Activated T-helper 1 cell treated with anti-CD3 and anti-CD28 coated beads, Interleukin-12 subunit alpha, Interleukin-12 subunit beta, Interleukin-2, Interleukin-4 antibody, amounts not matched to agents 30 ng/mL and 10 ng/mL and 1 ng/mL, durations not matched to agents 14 hours and 24 hours and 36 hours (primary cell): ENCODE measurements around the gene ZNF692. TPM values are rescaled to one million over a fixed set of nuclear protein-coding genes. Genes with fewer than 3 reads are reported as not detected.

Experiments
- DNase-seq: peaks from one replicate; pipeline ENCODE4 v3.0.0; 2021; ENCODE audit warnings: low spot score
- H3K27ac Mint-ChIP-seq: one replicate; pipeline ENCODE4 v1.8.0; 2021; ENCODE audit warnings: mild to moderate bottlenecking, mixed read lengths
- H3K27me3 Mint-ChIP-seq: one replicate; pipeline ENCODE4 v1.8.0; 2022; ENCODE audit warnings: mild to moderate bottlenecking, moderate library complexity, mixed read lengths; ENCODE audit not compliant: insufficient read depth
- H3K36me3 Mint-ChIP-seq: one replicate; pipeline ENCODE4 v1.8.0; 2021; ENCODE audit warnings: low read depth, mixed read lengths
- H3K4me1 Mint-ChIP-seq: one replicate; pipeline ENCODE4 v1.8.0; 2021; ENCODE audit warnings: low read depth, mixed read lengths
- H3K4me3 Mint-ChIP-seq: one replicate; pipeline ENCODE4 v1.8.0; 2021; ENCODE audit warnings: mild to moderate bottlenecking, moderate library complexity, mixed read lengths
- H3K9me3 Mint-ChIP-seq: one replicate; pipeline ENCODE4 v1.8.0; 2021; ENCODE audit warnings: mixed read lengths
- intact Hi-C: fragments of 100-400 bp; cut with micrococcal nuclease; formaldehyde crosslinking; loops from one replicate; pipeline ENCODE4 v1.15.1; 2024
- total RNA-seq: library from RNA; stranded (reverse); gene quantifications from 2 replicates; pipeline ENCODE4 v1.2.3, GENCODE V29; 2022

ZNF692 gene
- total RNA-seq, 1 donor from 2014 or later, result 89.6 TPM

GRCh38 chr1:248824301-248824700 lies 34.6 kb downstream of the ZNF692 start:
- H3K4me1 Mint-ChIP-seq, result peaks cover 58% of the 10 kb centered on the region
- H3K4me3 Mint-ChIP-seq, result peak overlapping the region; percentile 91

GRCh38 chr1:248823517-248824001 lies 35.3 kb downstream of the ZNF692 start:
- H3K4me1 Mint-ChIP-seq, result peaks cover 64% of the 10 kb centered on the region
- no peak overlapping the region for H3K27ac Mint-ChIP-seq
- H3K27me3 Mint-ChIP-seq, result no peaks in the 10 kb centered on the region
- no peak for DNase-seq
- no peaks in the 10 kb centered on the region for H3K9me3 Mint-ChIP-seq
- peaks cover 36% of the 10 kb centered on the region for H3K36me3 Mint-ChIP-seq
- H3K4me3 Mint-ChIP-seq, result peak overlapping the region; percentile 91
- intact Hi-C loops, result no loop called here

More at GRCh38 chr1:248824301-248824700, 34.6 kb downstream of the ZNF692 start:
- Mint-ChIP-seq H3K27me3 (no peaks in the 10 kb centered on the region), H3K36me3 (peaks cover 32% of the 10 kb centered on the region), H3K9me3 (no peaks in the 10 kb centered on the region), H3K27ac (no peak overlapping the region)
- DNase-seq, result no peak
- intact Hi-C loops, result no loop called here

- no peak overlapping the region for H3K27ac Mint-ChIP-seq
- peaks cover 68% of the 10 kb centered on the region for H3K4me1 Mint-ChIP-seq
- intact Hi-C loops, result no loop called here
- peaks cover 39% of the 10 kb centered on the region for H3K36me3 Mint-ChIP-seq
- H3K9me3 Mint-ChIP-seq, result no peaks in the 10 kb centered on the region
- H3K27me3 Mint-ChIP-seq, result no peaks in the 10 kb centered on the region
- H3K4me3 Mint-ChIP-seq, result no peak overlapping the region
- no peak for DNase-seq
Observed at GRCh38 chr1:248822148-248823032, 36.5 kb downstream of the ZNF692 start.

GRCh38 chr1:248821641-248822040 lies 37.2 kb downstream of the ZNF692 start:
- Mint-ChIP-seq H3K36me3 (peaks cover 37% of the 10 kb centered on the region), H3K4me1 (peaks cover 70% of the 10 kb centered on the region)

GRCh38 chr1:248821101-248821500 lies 37.8 kb downstream of the ZNF692 start:
- intact Hi-C loops, result no loop called here

More at GRCh38 chr1:248821641-248822040, 37.2 kb downstream of the ZNF692 start:
- Mint-ChIP-seq H3K9me3 (no peaks in the 10 kb centered on the region), H3K27me3 (no peaks in the 10 kb centered on the region), H3K27ac (no peak overlapping the region), H3K4me3 (no peak overlapping the region)
- intact Hi-C loops, result no loop called here
- no peak for DNase-seq

GRCh38 chr1:248820041-248820585 lies 38.8 kb downstream of the ZNF692 start:
- Mint-ChIP-seq H3K4me1 (peaks cover 80% of the 10 kb centered on the region), H3K27ac (peak overlapping the region; percentile 45), H3K36me3 (peaks cover 41% of the 10 kb centered on the region), H3K27me3 (no peaks in the 10 kb centered on the region), H3K4me3 (no peak overlapping the region), H3K9me3 (no peaks in the 10 kb centered on the region)
- no peak for DNase-seq
- intact Hi-C loops, result no loop called here

More at GRCh38 chr1:248821101-248821500, 37.8 kb downstream of the ZNF692 start:
- Mint-ChIP-seq H3K9me3 (no peaks in the 10 kb centered on the region), H3K27me3 (no peaks in the 10 kb centered on the region), H3K4me3 (no peak overlapping the region), H3K36me3 (peaks cover 36% of the 10 kb centered on the region), H3K4me1 (peaks cover 74% of the 10 kb centered on the region), H3K27ac (no peak overlapping the region)
- DNase-seq, result no peak

- Mint-ChIP-seq H3K36me3 (peaks cover 40% of the 10 kb centered on the region), H3K9me3 (no peaks in the 10 kb centered on the region), H3K4me3 (no peak overlapping the region), H3K4me1 (peaks cover 69% of the 10 kb centered on the region), H3K27ac (peak overlapping the region; percentile 56), H3K27me3 (no peaks in the 10 kb centered on the region)
- no peak for DNase-seq
- intact Hi-C loops, result no loop called here
Observed at GRCh38 chr1:248818505-248819374, 40.1 kb downstream of the ZNF692 start.

GRCh38 chr1:248817065-248817464 lies 41.8 kb downstream of the ZNF692 start:
- Mint-ChIP-seq H3K4me3 (no peak overlapping the region), H3K4me1 (peaks cover 56% of the 10 kb centered on the region), H3K9me3 (no peaks in the 10 kb centered on the region), H3K27ac (peak overlapping the region; percentile 59), H3K27me3 (no peaks in the 10 kb centered on the region), H3K36me3 (peaks cover 43% of the 10 kb centered on the region)
- no peak for DNase-seq
- intact Hi-C loops, result no loop called here

GRCh38 chr1:248816042-248816851 lies 42.6 kb downstream of the ZNF692 start:
- H3K27ac Mint-ChIP-seq, result peak overlapping the region; percentile 44
- no peak for DNase-seq
- no peaks in the 10 kb centered on the region for H3K27me3 Mint-ChIP-seq
- H3K4me3 Mint-ChIP-seq, result no peak overlapping the region
- H3K36me3 Mint-ChIP-seq, result peaks cover 45% of the 10 kb centered on the region
- intact Hi-C loops, result no loop called here
- H3K4me1 Mint-ChIP-seq, result peaks cover 47% of the 10 kb centered on the region
- no peaks in the 10 kb centered on the region for H3K9me3 Mint-ChIP-seq

GRCh38 chr1:248815407-248816034 lies 43.4 kb downstream of the ZNF692 start:
- DNase-seq, result no peak
- peak overlapping the region; percentile 44 for H3K27ac Mint-ChIP-seq
- H3K4me1 Mint-ChIP-seq, result peaks cover 41% of the 10 kb centered on the region
- no peak overlapping the region for H3K4me3 Mint-ChIP-seq
- H3K9me3 Mint-ChIP-seq, result no peaks in the 10 kb centered on the region
- H3K27me3 Mint-ChIP-seq, result no peaks in the 10 kb centered on the region
- peaks cover 43% of the 10 kb centered on the region for H3K36me3 Mint-ChIP-seq
- intact Hi-C loops, result no loop called here

- Mint-ChIP-seq H3K4me1 (peaks cover 33% of the 10 kb centered on the region), H3K4me3 (no peak overlapping the region), H3K27me3 (no peaks in the 10 kb centered on the region), H3K36me3 (peaks cover 37% of the 10 kb centered on the region), H3K27ac (no peak overlapping the region), H3K9me3 (no peaks in the 10 kb centered on the region)
- intact Hi-C loops, result no loop called here
- DNase-seq, result no peak
Observed at GRCh38 chr1:248814351-248814750, 44.5 kb downstream of the ZNF692 start.

- Mint-ChIP-seq H3K4me1 (peaks cover 27% of the 10 kb centered on the region), H3K4me3 (no peak overlapping the region), H3K27ac (no peak overlapping the region), H3K27me3 (no peaks in the 10 kb centered on the region), H3K9me3 (no peaks in the 10 kb centered on the region), H3K36me3 (peaks cover 33% of the 10 kb centered on the region)
- intact Hi-C loops, result no loop called here
- DNase-seq, result no peak
Observed at GRCh38 chr1:248813546-248813945, 45.3 kb downstream of the ZNF692 start.
